HepG2 (cell line): Measurements from ENCODE around the gene FXYD1. TPM values are rescaled to one million over a fixed set of nuclear protein-coding genes. Genes with fewer than 3 reads are reported as not detected.

Experiments
- ATAC-seq: fragments of 200-7000 bp; cut with Tn5 transposase; 3 replicates; pipeline ENCODE4 v1.9.1; 2020; ENCODE audit warnings: mild to moderate bottlenecking, moderate library complexity
- BruUV-seq: library from RNA; stranded (reverse); fragments of 400-500 nt; replicated peaks from 2 replicates; lab custom pipeline; 2021; lab: Mats Ljungman, UMichigan
- CTCF ChIA-PET: fragments of 300-600 bp; formaldehyde crosslinking; extraction: SDS; loops from one replicate; lab custom pipeline; 2021; ENCODE audit warnings: low total read pairs, inconsistent platforms, low intra/inter-chr PET ratio; lab: Yijun Ruan, JAX
- POLR2A ChIA-PET: fragments of 350-600 bp; sonication (Branson Sonifier 250); formaldehyde crosslinking; loops from one replicate; lab custom pipeline; 2020; ENCODE audit warnings: antibody characterized with exemption, inconsistent platforms; lab: Yijun Ruan, JAX
- DNase-seq: peaks from one replicate; pipeline ENCODE4 v3.0.0-alpha.2; 2015; ENCODE audit warnings: low spot score
- FAIRE-seq: peaks from 3 replicates; lab custom pipeline; 2011; peaks lifted over from hg19 to GRCh38; lab: Jason Lieb, UNC
- H2AFZ ChIP-seq: one replicate; pipeline ENCODE4 v1.6.1; 2011; ENCODE audit warnings: low read length, inconsistent platforms
- H3K27ac ChIP-seq: fragments of 300-600 bp; 3 replicates; pipeline ENCODE4 v1.8.0; 2011; ENCODE audit warnings: mixed run types, mild to moderate bottlenecking, mixed read lengths, low read length, inconsistent platforms; ENCODE audit not compliant: insufficient read depth; ENCODE audit errors: extremely low read length
- H3K27me3 ChIP-seq, 2 experiments: fragments of 200-600 bp in 1 of 2; 2 replicates in 1 of 2; 3 replicates in 1 of 2; pipeline versions ENCODE4 v1.6.0 to v1.8.0; 2011; ENCODE audit warnings: low read length in 2 of 2, mild to moderate bottlenecking in 2 of 2, moderate library complexity in 2 of 2, inconsistent platforms in 1 of 2; ENCODE audit not compliant: insufficient read depth in 2 of 2, control insufficient read depth in 1 of 2
- H3K36me3 ChIP-seq, 2 experiments: fragments of 200-600 bp in 1 of 2; replicated peaks in 1 of 2; 2 replicates in 1 of 2; 3 replicates in 1 of 2; pipeline versions ENCODE4 v1.5.1 to v1.8.0; 2011; ENCODE audit warnings: low read length in 2 of 2, inconsistent platforms in 1 of 2; ENCODE audit not compliant: insufficient read depth in 2 of 2, control insufficient read depth in 1 of 2
- H3K4me1 ChIP-seq: 2 replicates; pipeline ENCODE4 v1.5.1; 2012; ENCODE audit warnings: low read length, inconsistent platforms; ENCODE audit not compliant: insufficient read depth
- H3K4me2 ChIP-seq: 2 replicates; pipeline ENCODE4 v1.6.0; 2011; ENCODE audit warnings: low read depth, low read length, inconsistent platforms
- H3K4me3 ChIP-seq, 3 experiments: fragments of 200-600 bp in 1 of 3; sonication (generic), shearing (Covaris generic) in 1 of 3; replicated peaks in 1 of 3; 2 replicates each; pipeline ENCODE4 v1.5.1; 2011 to 2016; ENCODE audit warnings: low read length in 3 of 3, inconsistent platforms in 2 of 3, low read depth in 2 of 3, mild to moderate bottlenecking in 2 of 3, control low read depth in 1 of 3, mixed read lengths in 1 of 3; ENCODE audit not compliant: insufficient read depth in 1 of 3
- H3K79me2 ChIP-seq: one replicate; pipeline ENCODE4 v1.6.1; 2011; ENCODE audit warnings: low read length, inconsistent platforms; ENCODE audit not compliant: insufficient read depth
- H3K9ac ChIP-seq: 2 replicates; pipeline ENCODE4 v1.6.0; 2011; ENCODE audit warnings: mild to moderate bottlenecking, low read depth, low read length, inconsistent platforms; ENCODE audit not compliant: insufficient read depth
- H3K9me3 ChIP-seq: 2 replicates; pipeline ENCODE4 v1.5.1; 2012; ENCODE audit warnings: mild to moderate bottlenecking, low read length
- H4K20me1 ChIP-seq: 2 replicates; pipeline ENCODE4 v1.6.0; 2011; ENCODE audit warnings: inconsistent platforms, mild to moderate bottlenecking, low read length, moderate library complexity; ENCODE audit not compliant: insufficient read depth
- ARNTL ChIP-seq: sonication (generic); formaldehyde crosslinking; IDR thresholded peaks from 2 replicates; pipeline ENCODE4 v1.4.0; 2020; ENCODE audit warnings: mild to moderate bottlenecking, missing genetic modification reagents
- ASH2L ChIP-seq: fragments of 300-600, 200-600 bp; sonication (generic); IDR thresholded peaks from 2 replicates; pipeline ENCODE4 v1.7.0; 2017; ENCODE audit warnings: low read depth, mild to moderate bottlenecking, moderate library complexity, mixed read lengths, low read length; ENCODE audit not compliant: insufficient read length
- BHLHE40 ChIP-seq: IDR thresholded peaks from 2 replicates; pipeline ENCODE4 v1.6.1; 2011; ENCODE audit warnings: low read length, improper control_type of control experiment
- FOXA3 ChIP-seq: IDR thresholded peaks from 2 replicates; pipeline ENCODE4 v1.6.1; 2016; ENCODE audit warnings: missing genetic modification reagents, missing compliant biosample characterization
- HDAC2 ChIP-seq: sonication (generic); formaldehyde crosslinking; IDR thresholded peaks from 2 replicates; pipeline ENCODE4 v1.4.0; 2020; ENCODE audit warnings: missing genetic modification reagents
- NFE2L1 ChIP-seq: sonication (generic); formaldehyde crosslinking; IDR thresholded peaks from 2 replicates; pipeline ENCODE4 v1.4.0; 2020; ENCODE audit warnings: missing genetic modification reagents, mild to moderate bottlenecking, borderline replicate concordance
- NFE2L2 ChIP-seq: fragments of 150-350 bp; IDR thresholded peaks from 2 replicates; pipeline ENCODE4 v1.6.1; 2014; ENCODE audit warnings: low read length
- RFXAP ChIP-seq: sonication (generic); formaldehyde crosslinking; IDR thresholded peaks from 2 replicates; pipeline ENCODE4 v1.4.0; 2020; ENCODE audit warnings: missing genetic modification reagents, borderline replicate concordance
- SIN3A ChIP-seq: IDR thresholded peaks from 2 replicates; pipeline ENCODE4 v1.6.1; 2011; ENCODE audit warnings: low read depth, mild to moderate bottlenecking, control low read depth, low read length, borderline replicate concordance
- TFAP4 ChIP-seq: sonication (generic); IDR thresholded peaks from 2 replicates; pipeline ENCODE4 v1.6.1; 2016; ENCODE audit warnings: low read depth, borderline replicate concordance
- ZFX ChIP-seq: sonication (generic); formaldehyde crosslinking; IDR thresholded peaks from 2 replicates; pipeline ENCODE4 v1.4.0; 2020; ENCODE audit warnings: mild to moderate bottlenecking, low read depth, missing genetic modification reagents, moderate library complexity
- ZMAT3 ChIP-seq: sonication (generic); formaldehyde crosslinking; conservative IDR thresholded peaks from 2 replicates; pipeline ENCODE4 v1.7.0; 2021; ENCODE audit warnings: missing genetic modification reagents
- ZNF24 ChIP-seq: fragments of 450-650 bp; IDR thresholded peaks from 2 replicates; pipeline ENCODE4 v1.6.1; 2017; ENCODE audit warnings: antibody characterized with exemption, mild to moderate bottlenecking
- ZNF768 ChIP-seq: sonication (generic); formaldehyde crosslinking; IDR thresholded peaks from 2 replicates; pipeline ENCODE4 v1.4.0; 2020; ENCODE audit warnings: missing genetic modification reagents
- WGBS: methylation state at CpG from one replicate; pipeline ENCODE4 v1.1.6; 2017; ENCODE audit warnings: low lambda C conversion rate; 5-methylcytosine and 5-hydroxymethylcytosine counted together
- in situ Hi-C: cut with HindIII; loops from 2 replicates; pipeline ENCODE4 v1.10.0; 2017; ENCODE audit warnings: low pct_unique_long_range_greater_than_20kb; ENCODE audit not compliant: extremely low pct_ligation_motif_present
- intact Hi-C: fragments of 100-400 bp; cut with micrococcal nuclease; formaldehyde crosslinking; loops from one replicate; pipeline ENCODE4 v1.10.0; 2022; ENCODE audit not compliant: unreplicated experiment
- polyA plus RNA-seq, 8 experiments: library from polyadenylated mRNA; depleted of rRNA in 3 of 8; stranded (reverse) in 7 of 8; unstranded in 1 of 8; fragments of >200 nt; fragmentation: Illumina TruSeq in 4 of 8; extraction: Trizol in 4 of 8; gene quantifications; 2 replicates each; pipeline versions ENCODE4 v1.2.1 to v1.2.3, GENCODE V29; 2011 to 2016; ENCODE audit warnings: low read depth in 4 of 8, missing spikeins in 1 of 8, mixed read lengths in 1 of 8; ENCODE audit not compliant: insufficient read depth in 1 of 8
- total RNA-seq, 5 experiments: library from RNA; depleted of rRNA; stranded (reverse); fragments of >200 nt; fragmentation: Illumina TruSeq; extraction: Trizol; gene quantifications; 2 replicates each; pipeline ENCODE4 v1.2.3, GENCODE V29; 2016; ENCODE audit warnings: low read depth in 1 of 5
- TF ChIP-seq, protein P1 (sequence below), 2 experiments: fragments of 450-650 bp in 1 of 2; sonication (generic) in 1 of 2; formaldehyde crosslinking; IDR thresholded peaks; 2 replicates each; pipeline versions ENCODE4 v1.5.0 to v1.8.0; 2020 to 2022; ENCODE audit warnings: mild to moderate bottlenecking in 1 of 2, missing genetic modification reagents in 1 of 2
- TF ChIP-seq, protein P2 (sequence below): sonication (generic); formaldehyde crosslinking; IDR thresholded peaks from 2 replicates; pipeline ENCODE4 v1.4.0; 2020; ENCODE audit warnings: mild to moderate bottlenecking, missing genetic modification reagents
- TF ChIP-seq, protein P3 (sequence below): sonication (generic); formaldehyde crosslinking; IDR thresholded peaks from 2 replicates; pipeline ENCODE4 v1.9.0; 2021; ENCODE audit warnings: missing genetic modification reagents, borderline replicate concordance
- TF ChIP-seq, protein P4 (sequence below): IDR thresholded peaks from 2 replicates; pipeline ENCODE4 v1.6.1; 2016; ENCODE audit warnings: low read depth

FXYD1 gene
- total and polyA plus RNA-seq, 2 of the 13 experiments (the other 11 are each of a cell fraction or from before 2014, with no cell fraction given), result 31.2 TPM; not detected in 1

DNA sequence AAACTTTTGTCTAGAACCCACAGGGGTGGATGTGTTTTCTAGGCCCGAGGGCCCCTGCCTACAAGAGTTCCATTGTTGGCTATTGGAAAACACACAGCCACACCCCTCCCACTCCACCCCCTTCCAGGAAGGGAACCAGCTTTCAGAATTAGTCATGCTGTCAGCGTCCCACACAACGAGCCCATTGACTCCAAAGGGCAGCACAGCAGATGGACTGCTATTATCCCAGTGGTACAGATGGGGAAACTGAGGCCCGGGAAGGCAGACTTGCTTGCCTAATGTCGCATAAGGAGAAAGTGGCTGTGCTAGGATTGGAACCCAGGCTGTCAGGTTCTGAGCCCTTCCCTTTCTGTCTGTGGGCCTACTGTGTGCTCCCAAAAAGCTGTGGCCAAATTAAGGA is 31.1 kb upstream of the FXYD1 start:
- no TSS peak for BruUV-seq
- H3K27ac ChIP-seq, result peak overlapping the region; percentile 56
- peak; percentile 77 for FAIRE-seq
- no peak for TF ChIP-seq ZMAT3
- TF ChIP-seq ARNTL (CRISPR knock-in tag), result no peak
- TF ChIP-seq, protein P1, sequence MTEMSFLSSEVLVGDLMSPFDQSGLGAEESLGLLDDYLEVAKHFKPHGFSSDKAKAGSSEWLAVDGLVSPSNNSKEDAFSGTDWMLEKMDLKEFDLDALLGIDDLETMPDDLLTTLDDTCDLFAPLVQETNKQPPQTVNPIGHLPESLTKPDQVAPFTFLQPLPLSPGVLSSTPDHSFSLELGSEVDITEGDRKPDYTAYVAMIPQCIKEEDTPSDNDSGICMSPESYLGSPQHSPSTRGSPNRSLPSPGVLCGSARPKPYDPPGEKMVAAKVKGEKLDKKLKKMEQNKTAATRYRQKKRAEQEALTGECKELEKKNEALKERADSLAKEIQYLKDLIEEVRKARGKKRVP (CRISPR knock-in tag; IDR thresholded peaks at IDR 0.05), result no peak
- TF ChIP-seq SIN3A, result no peak
- peak; percentile 35; the same call in 1 of the 2 replicates for TF ChIP-seq HDAC2 (CRISPR knock-in tag)
- peak; percentile 11 for TF ChIP-seq ASH2L
- 0 out of 2 replicates have a peak, but pooled peaks have one; percentile 10 for TF ChIP-seq FOXA3 (CRISPR knock-in tag)
- no peak for TF ChIP-seq NFE2L1 (CRISPR knock-in tag)
- peak; percentile 13; the same call in 1 of the 2 replicates for TF ChIP-seq TFAP4
- TF ChIP-seq BHLHE40, result no peak
- TF ChIP-seq RFXAP (CRISPR knock-in tag), result no peak
- TF ChIP-seq, protein P2, sequence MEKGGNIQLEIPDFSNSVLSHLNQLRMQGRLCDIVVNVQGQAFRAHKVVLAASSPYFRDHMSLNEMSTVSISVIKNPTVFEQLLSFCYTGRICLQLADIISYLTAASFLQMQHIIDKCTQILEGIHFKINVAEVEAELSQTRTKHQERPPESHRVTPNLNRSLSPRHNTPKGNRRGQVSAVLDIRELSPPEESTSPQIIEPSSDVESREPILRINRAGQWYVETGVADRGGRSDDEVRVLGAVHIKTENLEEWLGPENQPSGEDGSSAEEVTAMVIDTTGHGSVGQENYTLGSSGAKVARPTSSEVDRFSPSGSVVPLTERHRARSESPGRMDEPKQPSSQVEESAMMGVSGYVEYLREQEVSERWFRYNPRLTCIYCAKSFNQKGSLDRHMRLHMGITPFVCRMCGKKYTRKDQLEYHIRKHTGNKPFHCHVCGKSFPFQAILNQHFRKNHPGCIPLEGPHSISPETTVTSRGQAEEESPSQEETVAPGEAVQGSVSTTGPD, result no peak
- peak; percentile 42; the same call in 1 of the 2 replicates for TF ChIP-seq ZNF768 (CRISPR knock-in tag)
- no peak for TF ChIP-seq ZNF24
- TF ChIP-seq, protein P3, sequence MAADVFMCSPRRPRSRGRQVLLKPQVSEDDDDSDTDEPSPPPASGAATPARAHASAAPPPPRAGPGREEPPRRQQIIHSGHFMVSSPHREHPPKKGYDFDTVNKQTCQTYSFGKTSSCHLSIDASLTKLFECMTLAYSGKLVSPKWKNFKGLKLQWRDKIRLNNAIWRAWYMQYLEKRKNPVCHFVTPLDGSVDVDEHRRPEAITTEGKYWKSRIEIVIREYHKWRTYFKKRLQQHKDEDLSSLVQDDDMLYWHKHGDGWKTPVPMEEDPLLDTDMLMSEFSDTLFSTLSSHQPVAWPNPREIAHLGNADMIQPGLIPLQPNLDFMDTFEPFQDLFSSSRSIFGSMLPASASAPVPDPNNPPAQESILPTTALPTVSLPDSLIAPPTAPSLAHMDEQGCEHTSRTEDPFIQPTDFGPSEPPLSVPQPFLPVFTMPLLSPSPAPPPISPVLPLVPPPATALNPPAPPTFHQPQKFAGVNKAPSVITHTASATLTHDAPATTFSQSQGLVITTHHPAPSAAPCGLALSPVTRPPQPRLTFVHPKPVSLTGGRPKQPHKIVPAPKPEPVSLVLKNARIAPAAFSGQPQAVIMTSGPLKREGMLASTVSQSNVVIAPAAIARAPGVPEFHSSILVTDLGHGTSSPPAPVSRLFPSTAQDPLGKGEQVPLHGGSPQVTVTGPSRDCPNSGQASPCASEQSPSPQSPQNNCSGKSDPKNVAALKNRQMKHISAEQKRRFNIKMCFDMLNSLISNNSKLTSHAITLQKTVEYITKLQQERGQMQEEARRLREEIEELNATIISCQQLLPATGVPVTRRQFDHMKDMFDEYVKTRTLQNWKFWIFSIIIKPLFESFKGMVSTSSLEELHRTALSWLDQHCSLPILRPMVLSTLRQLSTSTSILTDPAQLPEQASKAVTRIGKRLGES (CRISPR knock-in tag), result no peak
- TF ChIP-seq ZFX (CRISPR knock-in tag), result peak; percentile 62
- TF ChIP-seq, protein P4, sequence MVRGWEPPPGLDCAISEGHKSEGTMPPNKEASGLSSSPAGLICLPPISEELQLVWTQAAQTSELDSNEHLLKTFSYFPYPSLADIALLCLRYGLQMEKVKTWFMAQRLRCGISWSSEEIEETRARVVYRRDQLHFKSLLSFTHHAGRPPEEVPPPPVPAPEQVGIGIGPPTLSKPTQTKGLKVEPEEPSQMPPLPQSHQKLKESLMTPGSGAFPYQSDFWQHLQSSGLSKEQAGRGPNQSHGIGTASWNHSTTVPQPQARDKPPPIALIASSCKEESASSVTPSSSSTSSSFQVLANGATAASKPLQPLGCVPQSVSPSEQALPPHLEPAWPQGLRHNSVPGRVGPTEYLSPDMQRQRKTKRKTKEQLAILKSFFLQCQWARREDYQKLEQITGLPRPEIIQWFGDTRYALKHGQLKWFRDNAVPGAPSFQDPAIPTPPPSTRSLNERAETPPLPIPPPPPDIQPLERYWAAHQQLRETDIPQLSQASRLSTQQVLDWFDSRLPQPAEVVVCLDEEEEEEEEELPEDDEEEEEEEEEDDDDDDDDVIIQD, result 0 out of 2 replicates have a peak, but pooled peaks have one; percentile 10
- TF ChIP-seq NFE2L2, result no peak

More for the DNA sequence above, 31.1 kb upstream of the FXYD1 start:
- Histone ChIP-seq H3K79me2 (no peaks in the 10 kb centered on the region), H3K4me2 (peak overlapping the region; percentile 51), H4K20me1 (no peaks in the 10 kb centered on the region), H3K9ac (peak overlapping the region; percentile 38), H2AFZ (no peak overlapping the region), H3K36me3 (no peaks in the 10 kb centered on the region), H3K4me3 (no peak overlapping the region; a peak in 1 of 6 replicates), H3K9me3 (no peaks in the 10 kb centered on the region), H3K4me1 (peaks cover 57% of the 10 kb centered on the region), H3K27me3 (no peaks in the 10 kb centered on the region; a peak in 1 of 5 replicates)
- in situ Hi-C loops (no loop called here), intact Hi-C loops (no loop called here)
- 0% methylated on average over 1 of the region's 5 CpGs for WGBS
- peak; percentile 90 for DNase-seq
- CTCF ChIA-PET, result no interaction called here
- POLR2A ChIA-PET, result no interaction called here
- peak; percentile 72 for ATAC-seq
